ENCODE results near the gene WFDC8.

- TF ChIP-seq CTCF (IDR thresholded peaks at IDR 0.05; ENCODE audit: low read length) (no peak), EZH2 (IDR thresholded peaks at IDR 0.05; ENCODE audit: borderline replicate concordance, low read length) (no peak)
These were observed 70.0 kb downstream of the WFDC8 start for GRCh38 chr20:45509091-45509490.
